ENCODE measurements around the gene FUOM. TPM values are rescaled to one million over a fixed set of nuclear protein-coding genes. Genes with fewer than 3 reads are reported as not detected.
A peak's percentile ranks its signal among the peaks of the same experiment; 100 is the strongest.

The FUOM gene, protein sequence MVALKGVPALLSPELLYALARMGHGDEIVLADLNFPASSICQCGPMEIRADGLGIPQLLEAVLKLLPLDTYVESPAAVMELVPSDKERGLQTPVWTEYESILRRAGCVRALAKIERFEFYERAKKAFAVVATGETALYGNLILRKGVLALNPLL
- total RNA-seq (2021; fragmentation: NEBNext Ultra II Directional; extraction: Animal tissue kit (Norgen Biotek cat#: 25700)), result 21.1 and 22.0 TPM in 2 replicates
- 30.4 and 41.6 TPM in 2 replicates for polyA plus RNA-seq (2011; rRNA removed)
- polyA plus RNA-seq (2011; cell fraction: cytosol; rRNA removed), result 34.4 TPM
- polyA plus RNA-seq (2011; cell fraction: nucleus; rRNA removed), result 40.7 TPM
- polyA plus RNA-seq (2012, experiment 1 of 2), result 14.1 to 21.4 TPM (median 19.5 TPM) in 4 replicates
- polyA plus RNA-seq (2012, experiment 2 of 2), result 31.3 TPM
- polyA plus RNA-seq (2013, experiment 1 of 2), result 26.0 TPM
- 24.2 TPM for polyA plus RNA-seq (2013, experiment 2 of 2)
- 3.3 and 4.7 TPM in 2 replicates for polyA minus RNA-seq (2011; rRNA and poly(A)+ RNA removed)
- polyA minus RNA-seq (2011; cell fraction: cytosol; rRNA and poly(A)+ RNA removed), result 13.8 TPM
- polyA minus RNA-seq (2011; cell fraction: nucleus; rRNA and poly(A)+ RNA removed), result 49.8 TPM
- long read RNA-seq, experiment 1, transcript FUOM-201 (6 exons, 709 nt), result major isoform, 10 of 21 reads
- long read RNA-seq, experiment 1, partial matches to known transcripts, result 6 of 21 reads
- long read RNA-seq, experiment 1, other reads (novel, unspliced or antisense), result 2 of 21 reads
- long read RNA-seq, experiment 2, partial matches to known transcripts, result 4 of 7 reads
- long read RNA-seq, experiment 2, other reads (novel, unspliced or antisense), result 2 of 7 reads

- Histone ChIP-seq H3K79me1 (ENCODE audit: low read depth, low read length) (no peaks in the 10 kb centered on the region; the same call in 1 of the 2 replicates), H3K56ac (replicated peaks; ENCODE audit: insufficient read length, low read depth, low read length) (peak within 1 kb of the TSS; percentile 46), H2BK15ac (ENCODE audit: low read length) (peak within 1 kb of the TSS; percentile 98; the same call in 1 of the 2 replicates), H4K20me1 (replicated peaks in 1 of 2; ENCODE audit: control insufficient read depth in 1 of 2, insufficient read depth in 2 of 2, low read length in 2 of 2) (peaks cover 7 to 16% of the 10 kb centered on the region in 2 experiments), H3K79me2 (ENCODE audit: control insufficient read depth in 1 of 2, insufficient read depth in 2 of 2, low read length in 2 of 2) (no peaks in the 10 kb centered on the region), H4K5ac (ENCODE audit: insufficient read length, low read depth, low read length) (peak within 1 kb of the TSS; percentile 95), H3K27me3 (replicated peaks in 1 of 4; ENCODE audit: control insufficient read depth in 3 of 4, extremely low read depth in 1 of 4, insufficient read depth in 3 of 4, low read length in 3 of 4) (peaks cover 0 to 19% (median 7%) of the 10 kb centered on the region in 4 experiments; a peak in 5 of 7 replicates), H2BK5ac (ENCODE audit: low read depth, low read length) (peak within 1 kb of the TSS; percentile 52; the same call in 1 of the 2 replicates), H2AFZ (ENCODE audit: low read length) (peak within 1 kb of the TSS; percentile 19; the same call in 1 of the 2 replicates), H3K4me2 (ENCODE audit: insufficient read depth in 1 of 2, low read depth in 2 of 2, low read length in 2 of 2) (peak within 1 kb of the TSS; percentile 76 to 80), H4K91ac (replicated peaks; ENCODE audit: insufficient read length, low read length) (peak within 1 kb of the TSS; percentile 54), H3K23ac (ENCODE audit: insufficient read length) (no peak within 1 kb of the TSS), H3K36me3 (ENCODE audit: control insufficient read depth in 2 of 4, insufficient read depth in 4 of 4, low read length in 3 of 4) (peaks cover 3 to 7% (median 6%) of the 10 kb centered on the region in 4 experiments; a peak in 7 of 8 replicates), H4K8ac (ENCODE audit: extremely low read depth, insufficient read depth, low read length) (peak within 1 kb of the TSS; percentile 83), H3K4me3 (ENCODE audit: extremely low read depth in 1 of 4, insufficient read depth in 2 of 4, low read depth in 3 of 4, low read length in 4 of 4) (peak within 1 kb of the TSS; percentile 51 to 78 (median 68)), H2BK120ac (replicated peaks; ENCODE audit: low read depth, low read length) (peak within 1 kb of the TSS; percentile 54), H3K9ac (replicated peaks in 1 of 4; ENCODE audit: extremely low read depth in 1 of 4, low read depth in 3 of 4, low read length in 3 of 4) (peak within 1 kb of the TSS; percentile 46 to 90 (median 67); a peak in 6 of 7 replicates), H3K4me1 (replicated peaks in 1 of 4; ENCODE audit: control insufficient read depth in 3 of 4, insufficient read depth in 4 of 4, low read length in 3 of 4) (peaks cover 0 to 6% (median 3%) of the 10 kb centered on the region in 4 experiments; a peak in 4 of 7 replicates), H2BK12ac (ENCODE audit: low read depth, low read length) (0 out of 2 replicates have a peak within 1 kb of the TSS, but pooled peaks have one; percentile 27), H3K23me2 (ENCODE audit: low read depth, low read length) (peaks cover 6% of the 10 kb centered on the region; the same call in 1 of the 2 replicates), H3K18ac (ENCODE audit: extremely low read depth, low read length) (peak within 1 kb of the TSS; percentile 93), H3K4ac (replicated peaks; ENCODE audit: insufficient read length, low read depth, low read length) (peak within 1 kb of the TSS; percentile 91), H3K27ac (ENCODE audit: low read depth, low read length) (no peak within 1 kb of the TSS; the same call in 1 of the 2 replicates), H2AK5ac (ENCODE audit: low read depth, low read length) (no peak within 1 kb of the TSS), H3K14ac (ENCODE audit: insufficient read length) (no peak within 1 kb of the TSS), H3K9me3 (ENCODE audit: insufficient read depth in 2 of 2, low read depth in 1 of 2, low read length in 1 of 2) (no peaks in the 10 kb centered on the region), H2BK20ac (ENCODE audit: low read length) (no peak within 1 kb of the TSS)
- DNase-seq (ENCODE audit: low read depth in 1 of 2, low spot score in 2 of 2) (peak; percentile 67 to 95), FAIRE-seq (no peak)
- ChIA-PET POLR2A (ENCODE audit: partially characterized antibody) (interaction anchor here (0.9 to 5.0 kb wide), 14 partner anchors 11 to 50 kb away, joined by 3 to 38 read pairs (median 6); partner anchors contain the start of genes CALY, ECHS1 and PRAP1), CTCF (ENCODE audit: partially characterized antibody) (interaction anchor here (0.6 to 4.9 kb wide), 4 partner anchors 12 to 28 kb away, joined by 3 to 57 read pairs (median 9); no protein-coding TSS in a partner anchor)
- WGBS, 2 experiments (ENCODE audit: extremely low coverage in 1 of 2, insufficient coverage in 1 of 2, insufficient read length in 1 of 2, insufficient replicate concordance in 2 of 2, low coverage in 1 of 2, low lambda C conversion rate in 2 of 2, missing lambda C conversion rate in 1 of 2), result 4% methylated on average over 49 of the region's 83 CpGs; no CpG with 5 or more reads in 1 of the 2 experiments
- TF ChIP-seq EZH2 (IDR thresholded peaks at IDR 0.05; ENCODE audit: low read depth, low read length, severe bottlenecking), result no peak
- TF ChIP-seq KDM4A (IDR thresholded peaks at IDR 0.05; ENCODE audit: low read depth, low read length, severe bottlenecking), result peak; percentile 77
- peak; percentile 93 for TF ChIP-seq PHF8 (conservative IDR thresholded peaks at IDR 0.05; ENCODE audit: low read depth, low read length)
- TF ChIP-seq ASH2L (IDR thresholded peaks at IDR 0.05; ENCODE audit: low read length), result peak; percentile 59
- TF ChIP-seq EGR1 (IDR thresholded peaks at IDR 0.05; ENCODE audit: borderline replicate concordance, low read depth, low read length), result peak; percentile 89; the same call in 1 of the 2 replicates
- TF ChIP-seq MAX (IDR thresholded peaks at IDR 0.05), result peak; percentile 27; the same call in 1 of the 2 replicates
Measured at GRCh38 chr10:133357285-133358161, at the start of gene FUOM. Gene FUOM, minus strand, starts transcription at chr10:133358019. Its CDS starts 12 bp downstream, at chr10:133358007.
